Liver (tissue), 9 donors: ENCODE data around the gene TTLL5. TPM values are rescaled to one million over a fixed set of nuclear protein-coding genes. Genes with fewer than 3 reads are reported as not detected.

Experiments
- DNase-seq: peaks from one replicate; pipeline ENCODE4 v3.0.0-alpha.2; 2017; ENCODE audit warnings: low spot score
- H3K27ac ChIP-seq, 2 donors: one replicate each; pipeline ENCODE4 v1.7.0; 2013; ENCODE audit warnings: inconsistent platforms in 2 of 2, low read length in 2 of 2, control low read depth in 1 of 2, low read depth in 1 of 2, mild to moderate bottlenecking in 1 of 2
- H3K27me3 ChIP-seq, 4 donors: one replicate each; pipeline versions ENCODE4 v1.6.1 to v1.7.0; 2013; ENCODE audit warnings: low read length in 3 of 4, inconsistent platforms in 1 of 4, mild to moderate bottlenecking in 1 of 4, moderate library complexity in 1 of 4; ENCODE audit not compliant: control insufficient read depth in 4 of 4, insufficient read depth in 4 of 4
- H3K36me3 ChIP-seq, 4 donors: one replicate each; pipeline versions ENCODE4 v1.6.1 to v1.7.0; 2013; ENCODE audit warnings: low read length in 3 of 4, mild to moderate bottlenecking in 3 of 4, low read depth in 1 of 4, moderate library complexity in 1 of 4; ENCODE audit not compliant: control insufficient read depth in 4 of 4, insufficient read depth in 3 of 4
- H3K4me1 ChIP-seq, 4 donors: one replicate each; pipeline versions ENCODE4 v1.6.1 to v1.7.0; 2013; ENCODE audit warnings: low read length in 3 of 4, mild to moderate bottlenecking in 3 of 4, moderate library complexity in 1 of 4; ENCODE audit not compliant: control insufficient read depth in 4 of 4, insufficient read depth in 4 of 4
- H3K4me3 ChIP-seq, 3 donors: one replicate each; pipeline versions ENCODE4 v1.6.1 to v1.7.0; 2013; ENCODE audit warnings: low read length in 3 of 3, control low read depth in 1 of 3, low read depth in 1 of 3, mild to moderate bottlenecking in 1 of 3
- H3K9ac ChIP-seq, 2 donors: one replicate each; pipeline ENCODE4 v1.7.0; 2013; ENCODE audit warnings: low read length in 2 of 2, mild to moderate bottlenecking in 2 of 2, moderate library complexity in 2 of 2, control low read depth in 1 of 2, low read depth in 1 of 2
- H3K9me3 ChIP-seq, 4 donors: one replicate each; pipeline versions ENCODE4 v1.6.1 to v1.7.0; 2013; ENCODE audit warnings: low read length in 3 of 4; ENCODE audit not compliant: control insufficient read depth in 4 of 4
- EGR1 ChIP-seq, 2 donors: IDR thresholded peaks; 2 replicates each; pipeline ENCODE4 v1.6.1; 2016 to 2018; ENCODE audit warnings: antibody characterized with exemption in 2 of 2, low read depth in 2 of 2
- FOXA1 ChIP-seq: IDR thresholded peaks from 2 replicates; pipeline ENCODE4 v1.6.1; 2016; ENCODE audit warnings: antibody characterized with exemption
- FOXA2 ChIP-seq: IDR thresholded peaks from 2 replicates; pipeline ENCODE4 v1.6.1; 2016; ENCODE audit warnings: antibody characterized with exemption
- GABPA ChIP-seq, 2 donors: IDR thresholded peaks in 1 of 2; conservative IDR thresholded peaks in 1 of 2; 2 replicates each; pipeline ENCODE4 v1.6.1; 2016; ENCODE audit warnings: antibody characterized with exemption in 2 of 2, mild to moderate bottlenecking in 1 of 2, moderate library complexity in 1 of 2
- HNF4A ChIP-seq, 2 donors: conservative IDR thresholded peaks; 2 replicates each; pipeline ENCODE4 v1.6.1; 2016; ENCODE audit warnings: antibody characterized with exemption in 2 of 2, mild to moderate bottlenecking in 2 of 2
- HNF4G ChIP-seq: IDR thresholded peaks from 2 replicates; pipeline ENCODE4 v1.6.1; 2016; ENCODE audit warnings: antibody characterized with exemption
- JUND ChIP-seq, 2 donors: IDR thresholded peaks; 2 replicates each; pipeline ENCODE4 v1.6.1; 2016; ENCODE audit warnings: antibody characterized with exemption in 2 of 2
- NR2F2 ChIP-seq: IDR thresholded peaks from 2 replicates; pipeline ENCODE4 v1.6.1; 2016; ENCODE audit warnings: antibody characterized with exemption
- RAD21 ChIP-seq, 2 donors: IDR thresholded peaks; 2 replicates each; pipeline ENCODE4 v1.6.1; 2016; ENCODE audit warnings: antibody characterized with exemption in 2 of 2, mild to moderate bottlenecking in 2 of 2
- RXRA ChIP-seq, 2 donors: IDR thresholded peaks; 2 replicates each; pipeline ENCODE4 v1.6.1; 2017 to 2018; ENCODE audit warnings: antibody characterized with exemption in 2 of 2, mild to moderate bottlenecking in 1 of 2
- SP1 ChIP-seq: IDR thresholded peaks from 2 replicates; pipeline ENCODE4 v1.6.1; 2018; ENCODE audit warnings: antibody characterized with exemption, mild to moderate bottlenecking
- TAF1 ChIP-seq: conservative IDR thresholded peaks from 2 replicates; pipeline ENCODE4 v1.6.1; 2016; ENCODE audit warnings: antibody characterized with exemption, mild to moderate bottlenecking
- YY1 ChIP-seq: IDR thresholded peaks from 2 replicates; pipeline ENCODE4 v1.6.1; 2016; ENCODE audit warnings: antibody characterized with exemption, mild to moderate bottlenecking
- WGBS: extraction: QIAGEN DNeasy Blood & Tissue Kit; methylation state at CpG from one replicate; pipeline ENCODE4 v1.1.7; 2013; 5-methylcytosine and 5-hydroxymethylcytosine counted together
- polyA plus RNA-seq, 2 donors: library from polyadenylated mRNA; stranded (reverse) in 1 of 2; unstranded in 1 of 2; fragments of 200-250 nt in 1 of 2; fragments of >200 nt in 1 of 2; fragmentation: Nextera tagmentation in 1 of 2; extraction: Ambion mirVana in 1 of 2; gene quantifications; one replicate each; pipeline versions ENCODE4 v1.2.1 to v1.2.3, GENCODE V29; 2013 to 2015
- total RNA-seq, 2 donors: library from RNA; depleted of rRNA; stranded (reverse); fragments of >200 nt; gene quantifications; one replicate each; pipeline ENCODE4 v1.2.3, GENCODE V29; 2014
- TF ChIP-seq, protein P1 (sequence below): IDR thresholded peaks from 2 replicates; pipeline ENCODE4 v1.6.1; 2016; ENCODE audit warnings: antibody characterized with exemption
- TF ChIP-seq, protein P2 (sequence below): fragments of 150-350 bp; IDR thresholded peaks from 2 replicates; pipeline ENCODE4 v1.5.1; 2017; ENCODE audit warnings: improper control_type of control experiment, low read depth, low read length; ENCODE audit not compliant: missing input control
- TF ChIP-seq, protein P3 (sequence below): IDR thresholded peaks from 2 replicates; pipeline ENCODE4 v1.6.1; 2016; ENCODE audit warnings: antibody characterized with exemption, mild to moderate bottlenecking
- TF ChIP-seq, protein P4 (sequence below): IDR thresholded peaks from 2 replicates; pipeline ENCODE4 v1.6.1; 2016; ENCODE audit warnings: antibody characterized with exemption
- TF ChIP-seq, protein P5 (sequence below): IDR thresholded peaks from 2 replicates; pipeline ENCODE4 v1.6.1; 2016; ENCODE audit warnings: antibody characterized with exemption
- donor health status: healthy.
- donor health status: healthy.
- donor health status: healthy.
- donor health status: healthy.
- donor health status: healthy.

TTLL5 gene
- total and polyA plus RNA-seq, 4 donors = 4.3 to 14.2 (median 9.8) TPM

DNA sequence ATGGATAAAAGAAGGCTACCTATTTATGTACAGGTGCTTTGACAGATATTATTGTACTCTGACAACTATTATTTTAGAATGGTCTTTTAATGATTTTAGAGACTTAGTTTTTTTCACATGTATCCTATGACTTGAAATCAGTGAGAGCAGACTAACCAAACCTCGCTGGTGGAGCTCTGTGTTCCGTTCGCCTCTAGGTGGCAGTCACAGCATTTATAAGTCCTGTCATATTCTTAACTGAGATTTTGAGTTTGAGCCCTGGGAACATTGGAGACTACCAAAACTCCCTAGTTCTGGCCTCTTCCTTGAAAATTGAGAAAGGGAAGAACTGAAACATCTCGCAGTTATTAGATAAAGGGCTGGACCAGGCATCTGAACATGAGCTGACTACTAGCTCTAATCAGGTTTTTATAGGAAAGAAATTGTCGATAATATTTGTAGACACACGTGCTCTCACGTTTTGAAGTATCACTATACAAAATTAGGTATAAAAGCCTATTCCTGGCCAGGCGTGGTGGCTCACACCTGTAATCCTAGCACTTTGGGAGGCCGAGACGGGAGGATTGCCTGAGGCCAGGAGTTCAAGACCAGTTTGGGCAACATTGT lies 48.3 kb downstream of the TTLL5 start:
- Histone ChIP-seq H3K4me1 (peaks cover 2 to 8% (median 4%) of the 10 kb centered on the region in 4 donors), H3K36me3 (peaks cover 0 to 5% (median 2%) of the 10 kb centered on the region in 4 donors), H3K27ac (no peak overlapping the region), H3K4me3 (no peak overlapping the region), H3K9me3 (no peaks in the 10 kb centered on the region), H3K27me3 (no peaks in the 10 kb centered on the region), H3K9ac (no peak overlapping the region)
- TF ChIP-seq FOXA1 = no peak
- TF ChIP-seq RXRA (IDR thresholded peaks at IDR 0.05) = no peak
- TF ChIP-seq, protein P1, sequence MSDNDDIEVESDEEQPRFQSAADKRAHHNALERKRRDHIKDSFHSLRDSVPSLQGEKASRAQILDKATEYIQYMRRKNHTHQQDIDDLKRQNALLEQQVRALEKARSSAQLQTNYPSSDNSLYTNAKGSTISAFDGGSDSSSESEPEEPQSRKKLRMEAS = no peak
- no peak for TF ChIP-seq HNF4G
- TF ChIP-seq RAD21 (IDR thresholded peaks at IDR 0.05) = peak; percentile 88 to 89
- TF ChIP-seq, protein P2, sequence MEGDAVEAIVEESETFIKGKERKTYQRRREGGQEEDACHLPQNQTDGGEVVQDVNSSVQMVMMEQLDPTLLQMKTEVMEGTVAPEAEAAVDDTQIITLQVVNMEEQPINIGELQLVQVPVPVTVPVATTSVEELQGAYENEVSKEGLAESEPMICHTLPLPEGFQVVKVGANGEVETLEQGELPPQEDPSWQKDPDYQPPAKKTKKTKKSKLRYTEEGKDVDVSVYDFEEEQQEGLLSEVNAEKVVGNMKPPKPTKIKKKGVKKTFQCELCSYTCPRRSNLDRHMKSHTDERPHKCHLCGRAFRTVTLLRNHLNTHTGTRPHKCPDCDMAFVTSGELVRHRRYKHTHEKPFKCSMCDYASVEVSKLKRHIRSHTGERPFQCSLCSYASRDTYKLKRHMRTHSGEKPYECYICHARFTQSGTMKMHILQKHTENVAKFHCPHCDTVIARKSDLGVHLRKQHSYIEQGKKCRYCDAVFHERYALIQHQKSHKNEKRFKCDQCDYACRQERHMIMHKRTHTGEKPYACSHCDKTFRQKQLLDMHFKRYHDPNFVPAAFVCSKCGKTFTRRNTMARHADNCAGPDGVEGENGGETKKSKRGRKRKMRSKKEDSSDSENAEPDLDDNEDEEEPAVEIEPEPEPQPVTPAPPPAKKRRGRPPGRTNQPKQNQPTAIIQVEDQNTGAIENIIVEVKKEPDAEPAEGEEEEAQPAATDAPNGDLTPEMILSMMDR = peak; percentile 85
- WGBS = 60% methylated on average over 10 of the region's 10 CpGs
- peak; percentile 63 for DNase-seq

DNA sequence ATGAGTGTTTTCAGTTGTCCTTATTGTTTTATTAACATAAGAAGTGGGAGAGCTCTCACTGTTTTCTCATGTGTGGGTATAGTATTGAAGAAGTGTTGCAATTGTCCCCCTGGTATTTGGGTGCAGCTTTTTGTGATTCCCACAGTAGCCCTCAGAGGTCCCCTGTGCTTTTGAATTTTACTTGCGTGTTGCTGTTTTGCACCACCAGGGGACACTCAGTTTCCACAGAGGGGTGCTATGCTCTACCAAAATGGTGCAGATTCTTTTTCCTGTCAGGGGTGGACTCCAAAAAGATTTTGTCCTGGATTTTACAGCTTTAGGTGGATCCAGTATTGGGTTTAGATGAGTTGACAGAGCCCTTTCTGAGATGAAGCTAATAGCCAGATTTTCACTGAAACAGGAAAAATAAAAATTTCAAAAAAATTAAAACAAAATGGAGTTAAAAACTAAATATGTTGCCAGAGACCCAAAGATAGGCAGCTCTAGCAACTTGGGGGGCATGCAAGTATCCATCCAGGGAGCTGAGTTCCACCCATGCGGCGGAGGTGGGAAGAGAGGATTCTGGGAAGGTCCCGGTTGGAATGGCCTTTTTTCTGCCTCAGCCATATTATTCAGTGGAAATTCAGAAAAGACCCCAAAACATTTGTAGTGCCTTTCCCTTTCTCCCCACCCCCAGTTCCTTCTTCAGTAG lies 50.2 kb downstream of the TTLL5 start:
- no peak for DNase-seq
- H3K9ac ChIP-seq = no peak overlapping the region
- TF ChIP-seq, protein P3, sequence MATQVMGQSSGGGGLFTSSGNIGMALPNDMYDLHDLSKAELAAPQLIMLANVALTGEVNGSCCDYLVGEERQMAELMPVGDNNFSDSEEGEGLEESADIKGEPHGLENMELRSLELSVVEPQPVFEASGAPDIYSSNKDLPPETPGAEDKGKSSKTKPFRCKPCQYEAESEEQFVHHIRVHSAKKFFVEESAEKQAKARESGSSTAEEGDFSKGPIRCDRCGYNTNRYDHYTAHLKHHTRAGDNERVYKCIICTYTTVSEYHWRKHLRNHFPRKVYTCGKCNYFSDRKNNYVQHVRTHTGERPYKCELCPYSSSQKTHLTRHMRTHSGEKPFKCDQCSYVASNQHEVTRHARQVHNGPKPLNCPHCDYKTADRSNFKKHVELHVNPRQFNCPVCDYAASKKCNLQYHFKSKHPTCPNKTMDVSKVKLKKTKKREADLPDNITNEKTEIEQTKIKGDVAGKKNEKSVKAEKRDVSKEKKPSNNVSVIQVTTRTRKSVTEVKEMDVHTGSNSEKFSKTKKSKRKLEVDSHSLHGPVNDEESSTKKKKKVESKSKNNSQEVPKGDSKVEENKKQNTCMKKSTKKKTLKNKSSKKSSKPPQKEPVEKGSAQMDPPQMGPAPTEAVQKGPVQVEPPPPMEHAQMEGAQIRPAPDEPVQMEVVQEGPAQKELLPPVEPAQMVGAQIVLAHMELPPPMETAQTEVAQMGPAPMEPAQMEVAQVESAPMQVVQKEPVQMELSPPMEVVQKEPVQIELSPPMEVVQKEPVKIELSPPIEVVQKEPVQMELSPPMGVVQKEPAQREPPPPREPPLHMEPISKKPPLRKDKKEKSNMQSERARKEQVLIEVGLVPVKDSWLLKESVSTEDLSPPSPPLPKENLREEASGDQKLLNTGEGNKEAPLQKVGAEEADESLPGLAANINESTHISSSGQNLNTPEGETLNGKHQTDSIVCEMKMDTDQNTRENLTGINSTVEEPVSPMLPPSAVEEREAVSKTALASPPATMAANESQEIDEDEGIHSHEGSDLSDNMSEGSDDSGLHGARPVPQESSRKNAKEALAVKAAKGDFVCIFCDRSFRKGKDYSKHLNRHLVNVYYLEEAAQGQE = no peak
- TF ChIP-seq SP1 = no peak
- TF ChIP-seq HNF4A (conservative IDR thresholded peaks at IDR 0.05) = no peak
- no peak for TF ChIP-seq EGR1 (IDR thresholded peaks at IDR 0.05; ENCODE audit: low read depth in 2 of 2)
- TF ChIP-seq, protein P4, sequence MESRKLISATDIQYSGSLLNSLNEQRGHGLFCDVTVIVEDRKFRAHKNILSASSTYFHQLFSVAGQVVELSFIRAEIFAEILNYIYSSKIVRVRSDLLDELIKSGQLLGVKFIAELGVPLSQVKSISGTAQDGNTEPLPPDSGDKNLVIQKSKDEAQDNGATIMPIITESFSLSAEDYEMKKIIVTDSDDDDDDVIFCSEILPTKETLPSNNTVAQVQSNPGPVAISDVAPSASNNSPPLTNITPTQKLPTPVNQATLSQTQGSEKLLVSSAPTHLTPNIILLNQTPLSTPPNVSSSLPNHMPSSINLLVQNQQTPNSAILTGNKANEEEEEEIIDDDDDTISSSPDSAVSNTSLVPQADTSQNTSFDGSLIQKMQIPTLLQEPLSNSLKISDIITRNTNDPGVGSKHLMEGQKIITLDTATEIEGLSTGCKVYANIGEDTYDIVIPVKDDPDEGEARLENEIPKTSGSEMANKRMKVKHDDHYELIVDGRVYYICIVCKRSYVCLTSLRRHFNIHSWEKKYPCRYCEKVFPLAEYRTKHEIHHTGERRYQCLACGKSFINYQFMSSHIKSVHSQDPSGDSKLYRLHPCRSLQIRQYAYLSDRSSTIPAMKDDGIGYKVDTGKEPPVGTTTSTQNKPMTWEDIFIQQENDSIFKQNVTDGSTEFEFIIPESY = no peak
- TF ChIP-seq RAD21 (IDR thresholded peaks at IDR 0.05) = peak; percentile 77 to 85
- no peak for TF ChIP-seq GABPA (IDR thresholded peaks at IDR 0.05 in 1 of 2, conservative IDR thresholded peaks at IDR 0.05 in 1 of 2)
- TF ChIP-seq, protein P5, sequence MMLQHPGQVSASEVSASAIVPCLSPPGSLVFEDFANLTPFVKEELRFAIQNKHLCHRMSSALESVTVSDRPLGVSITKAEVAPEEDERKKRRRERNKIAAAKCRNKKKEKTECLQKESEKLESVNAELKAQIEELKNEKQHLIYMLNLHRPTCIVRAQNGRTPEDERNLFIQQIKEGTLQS = no peak
- TF ChIP-seq TAF1 = no peak
- no peak for TF ChIP-seq FOXA1
- TF ChIP-seq RXRA (IDR thresholded peaks at IDR 0.05) = no peak
- TF ChIP-seq NR2F2 = no peak
- TF ChIP-seq, protein P1 = no peak
- no peak for TF ChIP-seq JUND (IDR thresholded peaks at IDR 0.05)
- TF ChIP-seq FOXA2 = no peak
- TF ChIP-seq YY1 = peak; percentile 7
- TF ChIP-seq HNF4G = no peak
- TF ChIP-seq, protein P2 = peak; percentile 53

More for the DNA sequence above, 50.2 kb downstream of the TTLL5 start:
- H3K27ac ChIP-seq = peak overlapping the region; percentile 25 to 29
- no peaks in the 10 kb centered on the region for H3K9me3 ChIP-seq
- peaks cover 2 to 8% (median 4%) of the 10 kb centered on the region in 4 donors for H3K4me1 ChIP-seq
- H3K36me3 ChIP-seq = peaks cover 0 to 3% (median 1%) of the 10 kb centered on the region in 4 donors
- no peak overlapping the region for H3K4me3 ChIP-seq
- no peaks in the 10 kb centered on the region for H3K27me3 ChIP-seq
- WGBS = 90% methylated on average over 4 of the region's 4 CpGs
